ENCODE data around the gene ULK4.

Gene ULK4

DNA sequence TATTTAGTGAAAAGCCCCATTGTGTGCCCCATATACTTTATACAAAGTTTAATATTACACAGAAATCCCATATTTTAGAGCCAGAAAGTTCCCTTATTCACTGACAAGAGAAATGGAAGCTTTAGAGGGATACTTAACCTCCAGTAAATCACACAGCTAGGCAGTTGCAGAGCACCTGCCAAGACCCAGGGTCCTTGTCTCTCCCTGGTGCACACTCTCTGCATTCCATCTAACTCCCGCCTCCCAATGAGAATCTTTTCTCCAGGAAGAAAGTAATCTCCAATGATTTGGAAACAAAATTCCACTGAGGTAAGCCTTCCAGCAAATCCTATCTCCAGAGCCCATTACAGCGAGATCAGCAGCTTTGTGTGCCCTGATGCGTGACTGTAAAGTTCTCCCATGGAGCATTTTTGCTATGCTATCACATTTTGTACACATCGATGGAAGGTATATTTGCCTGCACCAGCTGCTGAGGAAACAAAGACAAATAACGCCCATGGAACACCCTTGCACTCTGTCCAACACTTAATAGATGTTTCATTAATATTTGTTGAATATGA is 41.4 kb downstream of the ULK4 start:
- TF ChIP-seq, protein P1, sequence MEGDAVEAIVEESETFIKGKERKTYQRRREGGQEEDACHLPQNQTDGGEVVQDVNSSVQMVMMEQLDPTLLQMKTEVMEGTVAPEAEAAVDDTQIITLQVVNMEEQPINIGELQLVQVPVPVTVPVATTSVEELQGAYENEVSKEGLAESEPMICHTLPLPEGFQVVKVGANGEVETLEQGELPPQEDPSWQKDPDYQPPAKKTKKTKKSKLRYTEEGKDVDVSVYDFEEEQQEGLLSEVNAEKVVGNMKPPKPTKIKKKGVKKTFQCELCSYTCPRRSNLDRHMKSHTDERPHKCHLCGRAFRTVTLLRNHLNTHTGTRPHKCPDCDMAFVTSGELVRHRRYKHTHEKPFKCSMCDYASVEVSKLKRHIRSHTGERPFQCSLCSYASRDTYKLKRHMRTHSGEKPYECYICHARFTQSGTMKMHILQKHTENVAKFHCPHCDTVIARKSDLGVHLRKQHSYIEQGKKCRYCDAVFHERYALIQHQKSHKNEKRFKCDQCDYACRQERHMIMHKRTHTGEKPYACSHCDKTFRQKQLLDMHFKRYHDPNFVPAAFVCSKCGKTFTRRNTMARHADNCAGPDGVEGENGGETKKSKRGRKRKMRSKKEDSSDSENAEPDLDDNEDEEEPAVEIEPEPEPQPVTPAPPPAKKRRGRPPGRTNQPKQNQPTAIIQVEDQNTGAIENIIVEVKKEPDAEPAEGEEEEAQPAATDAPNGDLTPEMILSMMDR (IDR thresholded peaks at IDR 0.05; ENCODE audit: low read depth, low read length): no peak
- no peak for TF ChIP-seq EZH2phosphoT487 (IDR thresholded peaks at IDR 0.05; ENCODE audit: low read depth)
- no peak overlapping the region for H3K4me3 ChIP-seq (ENCODE audit: low read length)
- no peak overlapping the region for H3K27ac ChIP-seq (ENCODE audit: low read length)
- H3K9ac ChIP-seq (ENCODE audit: low read length): no peak overlapping the region
- H3K27me3 ChIP-seq (ENCODE audit: low read depth, low read length): no peaks in the 10 kb centered on the region
- H3K79me2 ChIP-seq (ENCODE audit: low read length): no peaks in the 10 kb centered on the region
- H3K4me2 ChIP-seq (ENCODE audit: low read length): no peak overlapping the region
- H3K36me3 ChIP-seq (replicated peaks; ENCODE audit: low read depth, low read length): no peaks in the 10 kb centered on the region
- H3K9me3 ChIP-seq (ENCODE audit: insufficient read depth, low read length): no peaks in the 10 kb centered on the region
- H2AFZ ChIP-seq (ENCODE audit: low read depth, low read length): no peak overlapping the region
- H4K20me1 ChIP-seq (ENCODE audit: insufficient read depth, low read length): no peaks in the 10 kb centered on the region
- no peaks in the 10 kb centered on the region for H3K4me1 ChIP-seq (ENCODE audit: low read length)

DNA sequence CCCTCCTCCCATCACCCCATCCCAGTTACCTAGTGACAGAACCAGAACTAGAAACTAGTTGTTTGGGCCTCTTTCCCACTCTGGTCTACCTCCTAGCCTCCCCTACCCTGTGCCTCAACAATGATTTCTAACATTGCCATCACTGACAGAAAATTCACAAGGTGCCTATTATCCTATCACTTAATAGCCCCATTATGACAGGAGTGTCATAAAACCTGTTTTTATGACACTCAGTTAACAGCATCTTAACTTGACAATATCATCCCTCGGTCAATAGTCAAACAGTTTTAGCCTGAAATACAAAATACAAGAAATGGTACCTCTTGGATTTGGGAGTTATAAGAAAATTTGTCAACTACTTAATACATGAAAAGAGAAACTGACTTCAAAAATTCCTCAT is 46.5 kb downstream of the ULK4 start:
- TF ChIP-seq, protein P1 (IDR thresholded peaks at IDR 0.05; ENCODE audit: low read depth, low read length): no peak
- TF ChIP-seq EZH2phosphoT487 (IDR thresholded peaks at IDR 0.05; ENCODE audit: low read depth): no peak
- H3K27me3 ChIP-seq (ENCODE audit: low read depth, low read length): no peaks in the 10 kb centered on the region
- no peaks in the 10 kb centered on the region for H3K9me3 ChIP-seq (ENCODE audit: insufficient read depth, low read length)
- H3K4me2 ChIP-seq (ENCODE audit: low read length): no peak overlapping the region
- no peak overlapping the region for H3K4me3 ChIP-seq (ENCODE audit: low read length)
- H2AFZ ChIP-seq (ENCODE audit: low read depth, low read length): no peak overlapping the region
- H3K9ac ChIP-seq (ENCODE audit: low read length): no peak overlapping the region
- H3K36me3 ChIP-seq (replicated peaks; ENCODE audit: low read depth, low read length): no peaks in the 10 kb centered on the region
- no peaks in the 10 kb centered on the region for H3K4me1 ChIP-seq (ENCODE audit: low read length)
- H3K79me2 ChIP-seq (ENCODE audit: low read length): no peaks in the 10 kb centered on the region
- H3K27ac ChIP-seq (ENCODE audit: low read length): no peak overlapping the region
- no peaks in the 10 kb centered on the region for H4K20me1 ChIP-seq (ENCODE audit: insufficient read depth, low read length)

DNA sequence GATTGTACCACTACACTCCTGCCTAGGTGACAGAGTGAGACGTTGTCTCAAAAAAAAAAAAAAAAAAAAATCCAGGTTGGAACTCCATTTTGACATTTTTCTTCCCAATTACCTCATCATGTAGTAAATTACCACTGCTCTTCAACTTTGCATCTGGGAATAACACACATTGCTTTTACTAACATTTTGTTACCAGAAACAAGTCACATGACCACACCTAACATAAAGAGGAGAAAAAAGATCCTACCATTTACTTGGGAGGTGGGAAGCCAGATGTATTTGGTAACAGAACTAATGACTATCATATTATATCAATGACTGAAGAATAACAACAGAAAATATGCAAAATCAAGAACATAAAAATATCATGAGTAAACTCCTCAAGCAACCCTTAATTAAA is 49.6 kb downstream of the ULK4 start:
- TF ChIP-seq, protein P1 (IDR thresholded peaks at IDR 0.05; ENCODE audit: low read depth, low read length): no peak
- TF ChIP-seq EZH2phosphoT487 (IDR thresholded peaks at IDR 0.05; ENCODE audit: low read depth): no peak
- Histone ChIP-seq H3K4me1 (ENCODE audit: low read length) (peaks cover 10% of the 10 kb centered on the region), H2AFZ (ENCODE audit: low read depth, low read length) (no peak overlapping the region), H3K27ac (ENCODE audit: low read length) (no peak overlapping the region), H3K27me3 (ENCODE audit: low read depth, low read length) (no peaks in the 10 kb centered on the region), H3K9me3 (ENCODE audit: insufficient read depth, low read length) (no peaks in the 10 kb centered on the region), H3K4me3 (ENCODE audit: low read length) (no peak overlapping the region), H4K20me1 (ENCODE audit: insufficient read depth, low read length) (no peaks in the 10 kb centered on the region), H3K9ac (ENCODE audit: low read length) (no peak overlapping the region), H3K4me2 (ENCODE audit: low read length) (no peak overlapping the region), H3K79me2 (ENCODE audit: low read length) (no peaks in the 10 kb centered on the region), H3K36me3 (replicated peaks; ENCODE audit: low read depth, low read length) (no peaks in the 10 kb centered on the region)

DNA sequence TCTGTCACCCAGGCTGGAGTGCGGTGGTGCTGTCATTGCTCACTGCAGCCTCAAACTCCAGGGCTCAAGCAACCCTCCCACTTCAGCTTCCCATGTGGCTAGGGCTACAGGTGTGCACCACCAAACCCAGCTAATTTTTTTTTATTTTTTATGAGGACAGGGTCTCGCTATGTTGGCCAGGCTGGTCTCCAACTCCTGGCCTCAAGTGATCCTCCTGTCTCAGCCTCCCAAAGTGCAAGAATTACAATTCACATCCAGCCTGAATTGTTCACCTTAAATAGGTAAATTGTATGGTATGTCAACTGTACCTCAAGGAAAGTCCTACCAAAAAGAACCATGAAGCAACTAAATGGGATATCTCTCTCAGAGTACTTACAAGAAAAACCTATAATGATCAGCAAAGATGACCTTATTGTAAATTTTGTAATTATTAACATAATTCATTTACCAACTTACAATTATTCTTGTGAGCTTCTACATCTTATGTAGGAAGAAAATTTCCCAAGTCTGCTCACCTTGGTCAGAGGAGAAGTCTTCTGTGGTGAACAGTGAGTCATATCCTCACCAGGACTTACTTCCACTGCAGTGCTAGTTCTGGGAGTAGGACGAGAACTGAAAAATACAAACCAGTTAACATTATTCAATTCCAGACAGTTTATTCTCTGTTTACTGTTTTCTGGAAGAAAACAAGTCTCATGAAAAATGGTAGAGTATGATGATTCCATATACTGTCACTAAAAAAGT is 54.4 kb downstream of the ULK4 start:
- Histone ChIP-seq H3K4me3 (ENCODE audit: low read length) (no peak overlapping the region), H3K27me3 (ENCODE audit: low read depth, low read length) (no peaks in the 10 kb centered on the region), H3K27ac (ENCODE audit: low read length) (no peak overlapping the region), H3K79me2 (ENCODE audit: low read length) (no peaks in the 10 kb centered on the region), H3K4me1 (ENCODE audit: low read length) (peaks cover 10% of the 10 kb centered on the region), H3K4me2 (ENCODE audit: low read length) (peak overlapping the region; percentile 13), H4K20me1 (ENCODE audit: insufficient read depth, low read length) (no peaks in the 10 kb centered on the region), H3K9ac (ENCODE audit: low read length) (no peak overlapping the region), H2AFZ (ENCODE audit: low read depth, low read length) (no peak overlapping the region), H3K36me3 (replicated peaks; ENCODE audit: low read depth, low read length) (no peaks in the 10 kb centered on the region), H3K9me3 (ENCODE audit: insufficient read depth, low read length) (no peaks in the 10 kb centered on the region)
- TF ChIP-seq, protein P1 (IDR thresholded peaks at IDR 0.05; ENCODE audit: low read depth, low read length): no peak
- TF ChIP-seq EZH2phosphoT487 (IDR thresholded peaks at IDR 0.05; ENCODE audit: low read depth): no peak

Measured in OCI-LY3 (cell line).